ENCODE data around the gene FBXL14. TPM values are rescaled to one million over a fixed set of nuclear protein-coding genes. Genes with fewer than 3 reads are reported as not detected.
"Not testable (repeated sequence)": the region's sequence is repeated elsewhere in the genome, so short reads cannot be mapped to it uniquely, and the experiment has no call there.

FBXL14 gene
- total RNA-seq, 2 donors from 2014 or later, result 10.0 to 20.4 TPM

DNA sequence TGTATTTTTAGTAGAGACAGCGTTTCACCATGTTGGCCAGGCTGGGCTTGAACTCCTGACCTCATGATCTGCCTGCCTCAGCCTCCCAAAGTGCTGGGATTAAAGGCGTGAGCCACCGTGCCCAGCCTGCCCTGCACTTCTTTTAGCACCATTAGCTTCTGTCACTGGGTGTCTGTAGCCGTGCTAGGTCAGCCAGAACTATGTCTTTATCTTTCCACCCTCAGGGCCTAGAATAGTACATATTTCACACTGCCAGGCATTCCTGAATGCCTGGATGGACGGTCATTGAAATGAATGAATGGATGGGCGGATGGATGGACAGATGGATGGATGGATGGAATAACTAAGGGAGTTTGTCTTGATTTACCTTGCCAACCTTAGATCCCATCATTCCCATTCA lies 33.7 kb downstream of the FBXL14 start:
- TF ChIP-seq CTCF (conservative IDR thresholded peaks at IDR 0.05), result no peak
- no peaks in the 10 kb centered on the region for H3K4me1 ChIP-seq (ENCODE audit: control insufficient read depth, insufficient read depth, low read length)
- Mint-ChIP-seq H3K4me1 (peaks cover 11% of the 10 kb centered on the region), H3K27ac (no peak overlapping the region), H3K9me3 (peaks cover 3% of the 10 kb centered on the region), H3K4me3 (no peak overlapping the region), H3K36me3 (ENCODE audit: low read depth) (no peaks in the 10 kb centered on the region), H3K27me3 (ENCODE audit: insufficient read depth) (peaks cover 11% of the 10 kb centered on the region)
- no peaks in the 10 kb centered on the region for H3K36me3 ChIP-seq (ENCODE audit: control insufficient read depth, insufficient read depth, low read length)
- 89 to 94% methylated on average over 4 to 5 of the region's 6 CpGs for WGBS, 2 experiments (ENCODE audit: insufficient coverage in 1 of 2, insufficient read length in 1 of 2)
- H3K27me3 ChIP-seq (ENCODE audit: control insufficient read depth, insufficient read depth, low read length, poor library complexity, severe bottlenecking), result peaks cover 6% of the 10 kb centered on the region
- DNase-seq, result no peak
- no peak overlapping the region for H3K9ac ChIP-seq (ENCODE audit: extremely low read depth, low read length, poor library complexity, severe bottlenecking)
- H3K9me3 ChIP-seq (ENCODE audit: control insufficient read depth, low read length), result no peaks in the 10 kb centered on the region
- H3K27ac ChIP-seq (ENCODE audit: low read depth, low read length), result no peak overlapping the region
- H3K4me3 ChIP-seq (ENCODE audit: low read length), result no peak overlapping the region

- Histone ChIP-seq H3K27me3 (ENCODE audit: control insufficient read depth, insufficient read depth, low read length, poor library complexity, severe bottlenecking) (no peaks in the 10 kb centered on the region), H3K9ac (ENCODE audit: extremely low read depth, low read length, poor library complexity, severe bottlenecking) (no peak overlapping the region), H3K36me3 (ENCODE audit: control insufficient read depth, insufficient read depth, low read length) (no peaks in the 10 kb centered on the region), H3K4me1 (ENCODE audit: control insufficient read depth, insufficient read depth, low read length) (no peaks in the 10 kb centered on the region), H3K4me3 (ENCODE audit: low read length) (no peak overlapping the region), H3K9me3 (ENCODE audit: control insufficient read depth, low read length) (no peaks in the 10 kb centered on the region), H3K27ac (ENCODE audit: low read depth, low read length) (no peak overlapping the region)
- Mint-ChIP-seq H3K27ac (no peak overlapping the region), H3K4me3 (no peak overlapping the region), H3K9me3 (peaks cover 3% of the 10 kb centered on the region), H3K4me1 (peaks cover 10% of the 10 kb centered on the region), H3K36me3 (ENCODE audit: low read depth) (no peaks in the 10 kb centered on the region), H3K27me3 (ENCODE audit: insufficient read depth) (peaks cover 5% of the 10 kb centered on the region)
- WGBS, 2 experiments (ENCODE audit: insufficient coverage in 1 of 2, insufficient read length in 1 of 2), result 82% methylated on average over 6 of the region's 6 CpGs
- TF ChIP-seq CTCF (conservative IDR thresholded peaks at IDR 0.05), result no peak
- DNase-seq, result peak; percentile 53
These were observed 34.7 kb downstream of the FBXL14 start for GRCh38 chr12:1559676-1560091.

DNA sequence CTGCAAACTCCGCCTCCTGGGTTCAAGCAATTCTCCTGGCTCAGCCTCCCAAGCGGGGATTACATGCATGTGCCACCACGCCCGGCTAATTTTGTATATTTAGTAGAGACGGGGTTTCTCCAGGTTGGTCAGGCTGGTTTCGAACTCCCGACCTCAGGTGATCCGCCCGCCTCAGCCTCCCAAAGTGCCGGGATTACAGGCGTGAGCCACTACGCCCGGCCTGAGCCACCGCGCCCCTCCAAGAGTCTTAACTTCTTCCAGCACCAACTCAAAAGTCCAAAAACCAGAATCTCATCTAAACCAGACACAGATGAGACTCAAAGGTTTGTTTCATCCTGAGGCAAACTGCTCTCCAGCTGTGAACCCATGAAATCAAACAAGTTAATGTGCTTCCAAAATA lies 36.3 kb downstream of the FBXL14 start:
- not testable (repeated sequence) for H3K27me3 ChIP-seq (ENCODE audit: control insufficient read depth, insufficient read depth, low read length, poor library complexity, severe bottlenecking); H3K36me3 Mint-ChIP-seq (ENCODE audit: low read depth); H3K4me3 Mint-ChIP-seq; DNase-seq; H3K27ac ChIP-seq (ENCODE audit: low read depth, low read length); H3K9ac ChIP-seq (ENCODE audit: extremely low read depth, low read length, poor library complexity, severe bottlenecking); H3K27ac Mint-ChIP-seq; H3K4me3 ChIP-seq (ENCODE audit: low read length); H3K9me3 Mint-ChIP-seq; H3K9me3 ChIP-seq (ENCODE audit: control insufficient read depth, low read length); H3K36me3 ChIP-seq (ENCODE audit: control insufficient read depth, insufficient read depth, low read length); H3K4me1 ChIP-seq (ENCODE audit: control insufficient read depth, insufficient read depth, low read length)
- WGBS, 2 experiments (ENCODE audit: insufficient coverage in 1 of 2, insufficient read length in 1 of 2), result 89 to 98% methylated on average over 7 to 15 of the region's 15 CpGs
- Mint-ChIP-seq H3K27me3 (ENCODE audit: insufficient read depth) (peaks cover 18% of the 10 kb centered on the region), H3K4me1 (peaks cover 11% of the 10 kb centered on the region)
